ENCODE results near the gene MAFF.
"Not testable (repeated sequence)": the region's sequence is repeated elsewhere in the genome, so short reads cannot be mapped to it uniquely, and the experiment has no call there.

Gene MAFF

GRCh38 chr22:38228326-38228872, 26.6 kb downstream of the MAFF start:
- no peak for DNase-seq (ENCODE audit: low read depth)
- TF ChIP-seq, protein P1, sequence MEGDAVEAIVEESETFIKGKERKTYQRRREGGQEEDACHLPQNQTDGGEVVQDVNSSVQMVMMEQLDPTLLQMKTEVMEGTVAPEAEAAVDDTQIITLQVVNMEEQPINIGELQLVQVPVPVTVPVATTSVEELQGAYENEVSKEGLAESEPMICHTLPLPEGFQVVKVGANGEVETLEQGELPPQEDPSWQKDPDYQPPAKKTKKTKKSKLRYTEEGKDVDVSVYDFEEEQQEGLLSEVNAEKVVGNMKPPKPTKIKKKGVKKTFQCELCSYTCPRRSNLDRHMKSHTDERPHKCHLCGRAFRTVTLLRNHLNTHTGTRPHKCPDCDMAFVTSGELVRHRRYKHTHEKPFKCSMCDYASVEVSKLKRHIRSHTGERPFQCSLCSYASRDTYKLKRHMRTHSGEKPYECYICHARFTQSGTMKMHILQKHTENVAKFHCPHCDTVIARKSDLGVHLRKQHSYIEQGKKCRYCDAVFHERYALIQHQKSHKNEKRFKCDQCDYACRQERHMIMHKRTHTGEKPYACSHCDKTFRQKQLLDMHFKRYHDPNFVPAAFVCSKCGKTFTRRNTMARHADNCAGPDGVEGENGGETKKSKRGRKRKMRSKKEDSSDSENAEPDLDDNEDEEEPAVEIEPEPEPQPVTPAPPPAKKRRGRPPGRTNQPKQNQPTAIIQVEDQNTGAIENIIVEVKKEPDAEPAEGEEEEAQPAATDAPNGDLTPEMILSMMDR (conservative IDR thresholded peaks at IDR 0.05; ENCODE audit: low read depth, low read length): no peak

GRCh38 chr22:38228873-38229740, 27.3 kb downstream of the MAFF start:
- no peak overlapping the region for H3K4me3 ChIP-seq (ENCODE audit: low read length)
- TF ChIP-seq, protein P1 (conservative IDR thresholded peaks at IDR 0.05; ENCODE audit: low read depth, low read length): no peak
- no peak for DNase-seq (ENCODE audit: low read depth)

More at GRCh38 chr22:38228326-38228872, 26.6 kb downstream of the MAFF start:
- H3K4me3 ChIP-seq (ENCODE audit: low read length): no peak overlapping the region

DNA sequence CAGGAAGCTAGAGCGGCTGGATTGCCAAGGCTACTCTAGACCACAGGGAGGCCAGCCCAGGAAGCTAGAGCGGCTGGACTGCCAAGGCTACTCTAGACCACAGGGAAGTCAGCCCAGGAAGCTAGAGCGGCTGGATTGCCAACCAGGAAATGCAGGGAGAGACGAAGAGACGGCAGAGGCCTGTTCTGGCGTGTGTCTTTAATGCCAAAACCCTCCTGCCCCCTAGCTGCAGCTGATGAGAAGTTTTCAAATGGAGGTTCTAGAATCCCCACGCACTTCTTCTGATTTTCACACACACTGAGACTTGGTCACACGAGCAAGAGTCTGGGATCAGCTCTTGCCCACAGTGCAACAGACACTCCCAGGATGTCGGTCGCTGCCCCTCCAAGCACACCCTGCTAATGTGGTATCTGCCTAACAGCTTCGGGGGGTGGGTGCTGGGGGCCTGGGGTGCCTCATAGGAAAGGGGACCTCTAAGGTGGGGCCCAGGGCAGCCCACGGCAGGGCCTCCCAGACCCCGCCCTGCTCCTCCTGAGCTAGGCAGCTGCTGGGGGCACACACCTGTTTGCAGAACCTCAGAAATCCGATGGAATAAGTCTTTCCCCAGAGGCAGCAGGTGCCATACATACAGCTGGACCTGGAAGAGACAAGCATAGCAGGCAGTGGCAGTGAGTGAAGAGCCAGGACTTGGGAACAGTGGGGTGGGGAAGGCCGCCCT, 28.5 kb downstream of the MAFF start:
- H3K4me3 ChIP-seq (ENCODE audit: low read length): no peak overlapping the region
- DNase-seq (ENCODE audit: low read depth): no peak
- TF ChIP-seq, protein P1 (conservative IDR thresholded peaks at IDR 0.05; ENCODE audit: low read depth, low read length): peak; percentile 35

- TF ChIP-seq, protein P1 (conservative IDR thresholded peaks at IDR 0.05; ENCODE audit: low read depth, low read length): no peak
- DNase-seq (ENCODE audit: low read depth): no peak
- H3K4me3 ChIP-seq (ENCODE audit: low read length): no peak overlapping the region
Observed at GRCh38 chr22:38230916-38231315, 29.1 kb downstream of the MAFF start.

- no peak overlapping the region for H3K4me3 ChIP-seq (ENCODE audit: low read length)
- DNase-seq (ENCODE audit: low read depth): no peak
- TF ChIP-seq, protein P1 (conservative IDR thresholded peaks at IDR 0.05; ENCODE audit: low read depth, low read length): no peak
Observed at GRCh38 chr22:38232196-38232595, 30.4 kb downstream of the MAFF start.

DNA sequence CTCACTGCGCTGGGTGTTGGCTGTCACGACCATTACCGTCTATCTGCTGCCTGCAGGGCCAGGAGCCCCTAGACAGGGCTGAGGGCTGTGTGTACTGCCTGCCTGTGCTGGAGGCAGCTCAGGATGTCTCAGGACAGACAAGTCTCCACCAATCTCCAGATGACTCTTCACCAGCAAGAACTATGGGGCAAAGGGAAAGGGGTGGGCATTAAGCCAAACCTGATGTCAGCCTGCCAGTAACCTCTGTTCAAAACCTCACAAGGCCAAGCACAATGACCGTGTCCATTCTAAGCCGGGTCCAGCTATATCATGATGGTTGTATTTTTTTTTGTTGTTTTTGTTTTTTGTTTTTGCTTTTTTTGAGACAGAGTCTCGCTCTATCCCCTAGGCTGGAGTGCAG, 31.6 kb downstream of the MAFF start:
- TF ChIP-seq, protein P1 (conservative IDR thresholded peaks at IDR 0.05; ENCODE audit: low read depth, low read length): no peak
- DNase-seq (ENCODE audit: low read depth): no peak
- no peak overlapping the region for H3K4me3 ChIP-seq (ENCODE audit: low read length)

GRCh38 chr22:38233856-38234255, 32.1 kb downstream of the MAFF start:
- not testable (repeated sequence) for H3K4me3 ChIP-seq (ENCODE audit: low read length); DNase-seq (ENCODE audit: low read depth)
